ENCODE results near the gene COPG2.

DNA sequence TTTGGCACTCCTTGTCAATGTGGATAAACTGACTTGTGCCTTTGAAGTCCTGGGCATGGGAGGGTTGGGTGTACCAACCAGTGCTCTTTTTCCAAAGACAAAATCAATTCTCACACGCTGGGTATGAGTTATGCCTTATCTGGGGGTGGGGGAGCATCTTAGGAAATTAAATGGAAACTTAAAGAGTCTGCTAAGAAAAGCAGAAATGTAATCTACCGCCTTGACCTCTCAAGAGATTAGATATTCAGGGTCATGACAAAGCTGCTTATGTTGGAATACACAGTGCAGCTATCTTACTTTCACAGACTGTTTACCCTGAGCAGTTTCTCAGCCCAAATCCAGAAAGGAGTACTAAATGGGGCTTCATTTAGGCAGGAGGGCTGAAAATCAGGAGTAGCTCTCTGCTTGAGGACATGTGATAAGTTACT lies 174.1 kb downstream of the COPG2 start:
- TF ChIP-seq, protein P1, sequence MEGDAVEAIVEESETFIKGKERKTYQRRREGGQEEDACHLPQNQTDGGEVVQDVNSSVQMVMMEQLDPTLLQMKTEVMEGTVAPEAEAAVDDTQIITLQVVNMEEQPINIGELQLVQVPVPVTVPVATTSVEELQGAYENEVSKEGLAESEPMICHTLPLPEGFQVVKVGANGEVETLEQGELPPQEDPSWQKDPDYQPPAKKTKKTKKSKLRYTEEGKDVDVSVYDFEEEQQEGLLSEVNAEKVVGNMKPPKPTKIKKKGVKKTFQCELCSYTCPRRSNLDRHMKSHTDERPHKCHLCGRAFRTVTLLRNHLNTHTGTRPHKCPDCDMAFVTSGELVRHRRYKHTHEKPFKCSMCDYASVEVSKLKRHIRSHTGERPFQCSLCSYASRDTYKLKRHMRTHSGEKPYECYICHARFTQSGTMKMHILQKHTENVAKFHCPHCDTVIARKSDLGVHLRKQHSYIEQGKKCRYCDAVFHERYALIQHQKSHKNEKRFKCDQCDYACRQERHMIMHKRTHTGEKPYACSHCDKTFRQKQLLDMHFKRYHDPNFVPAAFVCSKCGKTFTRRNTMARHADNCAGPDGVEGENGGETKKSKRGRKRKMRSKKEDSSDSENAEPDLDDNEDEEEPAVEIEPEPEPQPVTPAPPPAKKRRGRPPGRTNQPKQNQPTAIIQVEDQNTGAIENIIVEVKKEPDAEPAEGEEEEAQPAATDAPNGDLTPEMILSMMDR (conservative IDR thresholded peaks at IDR 0.05 in 1 of 2, IDR thresholded peaks at IDR 0.05 in 1 of 2; ENCODE audit: low read depth in 1 of 2, low read length in 2 of 2): no peak
- no peak for TF ChIP-seq EZH2 (IDR thresholded peaks at IDR 0.05; ENCODE audit: low read length, missing control alignments)

Data from fibroblast of lung (primary cell).